ENCODE measurements around the gene LRRC27. TPM values are rescaled to one million over a fixed set of nuclear protein-coding genes. Genes with fewer than 3 reads are reported as not detected.

LRRC27 gene
- total and polyA plus RNA-seq, 2 donors (not counting 1 experiment from before 2014, with no cell fraction given), result 23.6 to 25.6 TPM

DNA sequence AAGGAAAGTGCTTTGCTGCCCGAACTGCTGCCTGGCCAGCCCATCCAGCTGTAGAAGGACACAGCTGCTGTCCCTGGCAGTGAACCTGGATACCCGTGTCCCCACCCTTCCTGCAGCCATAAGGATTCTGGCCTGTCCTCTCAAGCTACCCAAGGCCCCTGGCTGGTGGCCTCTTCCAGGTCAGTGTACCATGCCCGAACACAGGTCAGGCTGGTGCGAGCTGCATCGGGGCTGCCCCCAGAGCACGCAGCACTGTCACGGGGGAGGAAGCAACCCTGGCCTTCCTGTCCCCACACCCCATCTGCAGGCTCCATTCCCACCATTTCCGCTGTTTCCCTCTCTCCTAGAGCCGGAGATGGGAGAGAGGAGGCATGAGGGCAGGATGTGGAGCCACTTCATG lies 34.5 kb downstream of the LRRC27 start:
- no peak for ATAC-seq (ENCODE audit: low read depth)
- Histone ChIP-seq H3K4me3 (ENCODE audit: control extremely low read depth in 1 of 5, extremely low read depth in 1 of 5, insufficient read depth in 1 of 5, low read depth in 2 of 5, low read length in 4 of 5) (no peak overlapping the region), H2AFZ (ENCODE audit: insufficient read depth, low read depth, low read length, poor library complexity, severe bottlenecking) (no peak overlapping the region), H3K79me2 (ENCODE audit: control insufficient read depth, insufficient read depth, low read length) (no peaks in the 10 kb centered on the region), H3K36me3 (replicated peaks in 1 of 2; ENCODE audit: control extremely low read depth in 1 of 2, control insufficient read depth in 1 of 2, extremely low read depth in 1 of 2, insufficient read depth in 2 of 2, low read length in 1 of 2) (peaks cover 0 to 6% of the 10 kb centered on the region in 2 experiments), H3K27me3 (replicated peaks in 1 of 4; ENCODE audit: control extremely low read depth in 1 of 4, control insufficient read depth in 3 of 4, insufficient read depth in 4 of 4, low read length in 3 of 4) (peaks cover 0 to under 1% (median 0%) of the 10 kb centered on the region in 4 experiments), H4K20me1 (ENCODE audit: control insufficient read depth, insufficient read depth, low read length, poor library complexity, severe bottlenecking) (no peaks in the 10 kb centered on the region), H3K9me3 (ENCODE audit: control extremely low read depth in 1 of 3, control insufficient read depth in 2 of 3, insufficient read depth in 1 of 3, low read length in 2 of 3) (peaks cover 0 to 13% (median 0%) of the 10 kb centered on the region in 3 donors), H3K9ac (ENCODE audit: low read length) (no peak overlapping the region), H3K27ac (ENCODE audit: low read length in 2 of 2) (no peak overlapping the region), H3K4me2 (replicated peaks; ENCODE audit: low read depth, low read length, poor library complexity, severe bottlenecking) (no peak overlapping the region), H3K4me1 (ENCODE audit: control insufficient read depth in 2 of 2, insufficient read depth in 2 of 2, low read length in 2 of 2) (no peaks in the 10 kb centered on the region)
- no peak for DNase-seq
- CTCF ChIA-PET, result no interaction called here
- Mint-ChIP-seq H3K9me3 (ENCODE audit: insufficient read depth) (no peaks in the 10 kb centered on the region), H3K27ac (no peak overlapping the region), H3K27me3 (no peaks in the 10 kb centered on the region), H3K4me3 (no peak overlapping the region), H3K4me1 (no peaks in the 10 kb centered on the region)
- WGBS (ENCODE audit: insufficient coverage), result 83% methylated on average over 9 of the region's 9 CpGs
- TF ChIP-seq, protein P1, sequence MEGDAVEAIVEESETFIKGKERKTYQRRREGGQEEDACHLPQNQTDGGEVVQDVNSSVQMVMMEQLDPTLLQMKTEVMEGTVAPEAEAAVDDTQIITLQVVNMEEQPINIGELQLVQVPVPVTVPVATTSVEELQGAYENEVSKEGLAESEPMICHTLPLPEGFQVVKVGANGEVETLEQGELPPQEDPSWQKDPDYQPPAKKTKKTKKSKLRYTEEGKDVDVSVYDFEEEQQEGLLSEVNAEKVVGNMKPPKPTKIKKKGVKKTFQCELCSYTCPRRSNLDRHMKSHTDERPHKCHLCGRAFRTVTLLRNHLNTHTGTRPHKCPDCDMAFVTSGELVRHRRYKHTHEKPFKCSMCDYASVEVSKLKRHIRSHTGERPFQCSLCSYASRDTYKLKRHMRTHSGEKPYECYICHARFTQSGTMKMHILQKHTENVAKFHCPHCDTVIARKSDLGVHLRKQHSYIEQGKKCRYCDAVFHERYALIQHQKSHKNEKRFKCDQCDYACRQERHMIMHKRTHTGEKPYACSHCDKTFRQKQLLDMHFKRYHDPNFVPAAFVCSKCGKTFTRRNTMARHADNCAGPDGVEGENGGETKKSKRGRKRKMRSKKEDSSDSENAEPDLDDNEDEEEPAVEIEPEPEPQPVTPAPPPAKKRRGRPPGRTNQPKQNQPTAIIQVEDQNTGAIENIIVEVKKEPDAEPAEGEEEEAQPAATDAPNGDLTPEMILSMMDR (IDR thresholded peaks at IDR 0.05), result no peak
- no peak for TF ChIP-seq EZH2 (IDR thresholded peaks at IDR 0.05; ENCODE audit: borderline replicate concordance, insufficient read depth, low read depth, low read length, poor library complexity, severe bottlenecking)
- POLR2A ChIA-PET, result no interaction called here
- intact Hi-C loops (cut with micrococcal nuclease), result no loop called here

GRCh38 chr10:132368391-132368790 lies 36.4 kb downstream of the LRRC27 start:
- POLR2A ChIA-PET, result no interaction called here
- no CpG with 5 or more reads among the region's 4 CpGs for WGBS (ENCODE audit: insufficient coverage)

More at GRCh38 chr10:132368391-132368790, 36.4 kb downstream of the LRRC27 start:
- Histone ChIP-seq H3K36me3 (replicated peaks in 1 of 2; ENCODE audit: control extremely low read depth in 1 of 2, control insufficient read depth in 1 of 2, extremely low read depth in 1 of 2, insufficient read depth in 2 of 2, low read length in 1 of 2) (peaks cover 0 to 6% of the 10 kb centered on the region in 2 experiments), H3K4me3 (ENCODE audit: control extremely low read depth in 1 of 5, extremely low read depth in 1 of 5, insufficient read depth in 1 of 5, low read depth in 2 of 5, low read length in 4 of 5) (no peak overlapping the region), H2AFZ (ENCODE audit: insufficient read depth, low read depth, low read length, poor library complexity, severe bottlenecking) (no peak overlapping the region), H3K27ac (ENCODE audit: low read length in 2 of 2) (no peak overlapping the region), H3K9ac (ENCODE audit: low read length) (no peak overlapping the region), H3K79me2 (ENCODE audit: control insufficient read depth, insufficient read depth, low read length) (no peaks in the 10 kb centered on the region), H4K20me1 (ENCODE audit: control insufficient read depth, insufficient read depth, low read length, poor library complexity, severe bottlenecking) (no peaks in the 10 kb centered on the region), H3K27me3 (replicated peaks in 1 of 4; ENCODE audit: control extremely low read depth in 1 of 4, control insufficient read depth in 3 of 4, insufficient read depth in 4 of 4, low read length in 3 of 4) (peaks cover 0 to 5% (median 1%) of the 10 kb centered on the region in 4 experiments), H3K4me2 (replicated peaks; ENCODE audit: low read depth, low read length, poor library complexity, severe bottlenecking) (no peak overlapping the region), H3K4me1 (ENCODE audit: control insufficient read depth in 2 of 2, insufficient read depth in 2 of 2, low read length in 2 of 2) (no peaks in the 10 kb centered on the region), H3K9me3 (ENCODE audit: control extremely low read depth in 1 of 3, control insufficient read depth in 2 of 3, insufficient read depth in 1 of 3, low read length in 2 of 3) (peaks cover 0 to 18% (median 0%) of the 10 kb centered on the region in 3 donors)
- no peak overlapping the region for H3K27ac Mint-ChIP-seq
- no peaks in the 10 kb centered on the region for H3K4me1 Mint-ChIP-seq
- ATAC-seq (ENCODE audit: low read depth) (no peak), DNase-seq (no peak)
- intact Hi-C loops (cut with micrococcal nuclease), result no loop called here
- no peak for TF ChIP-seq EZH2 (IDR thresholded peaks at IDR 0.05; ENCODE audit: borderline replicate concordance, insufficient read depth, low read depth, low read length, poor library complexity, severe bottlenecking)
- TF ChIP-seq, protein P1 (IDR thresholded peaks at IDR 0.05), result no peak
- H3K4me3 Mint-ChIP-seq, result no peak overlapping the region
- peaks cover 4% of the 10 kb centered on the region for H3K27me3 Mint-ChIP-seq
- H3K9me3 Mint-ChIP-seq (ENCODE audit: insufficient read depth), result no peaks in the 10 kb centered on the region
- CTCF ChIA-PET, result no interaction called here
